CD8-positive, alpha-beta memory T cell (primary cell): ENCODE data around the gene NUP37. TPM values are rescaled to one million over a fixed set of nuclear protein-coding genes. Genes with fewer than 3 reads are reported as not detected.

ENCODE experiments used
- CTCF ChIA-PET: fragments of 350-600 bp; sonication (Branson Sonifier 250); formaldehyde crosslinking; loops from one replicate; lab custom pipeline; 2021; ENCODE audit warnings: antibody characterized with exemption; lab: Charles Lee
- POLR2A ChIA-PET: fragments of 350-600 bp; sonication (Branson Sonifier 250); formaldehyde crosslinking; loops from one replicate; lab custom pipeline; 2021; ENCODE audit warnings: antibody characterized with exemption; lab: Charles Lee
- DNase-seq, 5 donors: peaks; one replicate each; pipeline versions ENCODE4 v3.0.0 to v3.0.0-alpha.2; 2020 to 2022; ENCODE audit warnings: mixed read lengths in 1 of 5
- H3K27ac ChIP-seq: one replicate; pipeline ENCODE4 v1.7.0; 2013; ENCODE audit warnings: low read depth, mild to moderate bottlenecking, low read length, moderate library complexity
- H3K27me3 ChIP-seq: 2 replicates; pipeline ENCODE4 v1.7.0; 2013; ENCODE audit warnings: low read length, mild to moderate bottlenecking; ENCODE audit not compliant: insufficient read depth, poor library complexity, severe bottlenecking
- H3K36me3 ChIP-seq: 2 replicates; pipeline ENCODE4 v1.7.0; 2013; ENCODE audit warnings: mild to moderate bottlenecking, low read length, moderate library complexity; ENCODE audit not compliant: insufficient read depth
- H3K4me1 ChIP-seq: 2 replicates; pipeline ENCODE4 v1.7.0; 2013; ENCODE audit warnings: mild to moderate bottlenecking, low read length, moderate library complexity; ENCODE audit not compliant: insufficient read depth
- H3K4me3 ChIP-seq: 2 replicates; pipeline ENCODE4 v1.7.0; 2013; ENCODE audit warnings: mild to moderate bottlenecking, low read length
- H3K9me3 ChIP-seq: 2 replicates; pipeline ENCODE4 v1.7.0; 2013; ENCODE audit warnings: mild to moderate bottlenecking, low read length
- H3K27ac Mint-ChIP-seq, 8 donors: one replicate each; pipeline ENCODE4 v1.8.0; 2020 to 2021; ENCODE audit warnings: mixed read lengths in 8 of 8, mild to moderate bottlenecking in 6 of 8, inconsistent platforms in 3 of 8, moderate library complexity in 3 of 8
- H3K27me3 Mint-ChIP-seq, 2 donors: one replicate each; pipeline ENCODE4 v1.8.0; 2020 to 2021; ENCODE audit warnings: mixed read lengths in 2 of 2, mild to moderate bottlenecking in 1 of 2, moderate library complexity in 1 of 2
- H3K36me3 Mint-ChIP-seq, 3 donors: one replicate each; pipeline ENCODE4 v1.8.0; 2020 to 2021; ENCODE audit warnings: mixed read lengths in 3 of 3, inconsistent platforms in 1 of 3, mild to moderate bottlenecking in 1 of 3
- H3K4me1 Mint-ChIP-seq, 3 donors: one replicate each; pipeline ENCODE4 v1.8.0; 2020 to 2021; ENCODE audit warnings: mixed read lengths in 3 of 3, inconsistent platforms in 1 of 3, mild to moderate bottlenecking in 1 of 3
- H3K4me3 Mint-ChIP-seq, 7 donors: one replicate each; pipeline ENCODE4 v1.8.0; 2020 to 2021; ENCODE audit warnings: mixed read lengths in 7 of 7, mild to moderate bottlenecking in 6 of 7, moderate library complexity in 4 of 7, inconsistent platforms in 2 of 7
- H3K9me3 Mint-ChIP-seq, 5 donors: one replicate each; pipeline ENCODE4 v1.8.0; 2020 to 2022; ENCODE audit warnings: mixed read lengths in 5 of 5, mild to moderate bottlenecking in 3 of 5, moderate library complexity in 2 of 5, inconsistent platforms in 1 of 5
- polyA plus RNA-seq: library from polyadenylated mRNA; unstranded; fragments of 300-500 nt; fragmentation: Illumina TruSeq; gene quantifications from one replicate; pipeline ENCODE4 v1.2.3, GENCODE V29; 2021
- total RNA-seq, 2 experiments: library from RNA; stranded (reverse); gene quantifications; one replicate each; pipeline ENCODE4 v1.2.3, GENCODE V29; 2021

NUP37 gene
- total and polyA plus RNA-seq, 3 experiments from 2014 or later, result 23.3 to 90.1 (median 89.7) TPM

GRCh38 chr12:102050660-102051430, 69.1 kb downstream of the NUP37 start:
- Mint-ChIP-seq H3K9me3 (no peaks in the 10 kb centered on the region), H3K27me3 (no peaks in the 10 kb centered on the region), H3K27ac (peak overlapping the region in 1 of 8 donors; percentile 23), H3K4me3 (no peak overlapping the region), H3K36me3 (peaks cover 13 to 78% (median 17%) of the 10 kb centered on the region in 3 donors), H3K4me1 (peaks cover 19 to 43% (median 29%) of the 10 kb centered on the region in 3 donors)
- Histone ChIP-seq H3K36me3 (peaks cover 24% of the 10 kb centered on the region), H3K27me3 (no peaks in the 10 kb centered on the region), H3K27ac (no peak overlapping the region), H3K9me3 (no peaks in the 10 kb centered on the region), H3K4me3 (no peak overlapping the region), H3K4me1 (no peaks in the 10 kb centered on the region)
- CTCF ChIA-PET, result no interaction called here
- POLR2A ChIA-PET, result interaction anchor here (0.6 kb wide), 1 partner anchor 343 kb away, joined by 3 read pairs; no protein-coding TSS in a partner anchor
- no peak for DNase-seq

- peaks cover 4 to 15% (median 15%) of the 10 kb centered on the region in 3 donors for H3K4me1 Mint-ChIP-seq
- ChIA-PET POLR2A (no interaction called here), CTCF (no interaction called here)
- no peak overlapping the region for H3K4me3 Mint-ChIP-seq
- no peaks in the 10 kb centered on the region for H3K27me3 Mint-ChIP-seq
- H3K4me3 ChIP-seq, result no peak overlapping the region
- H3K36me3 ChIP-seq, result peaks cover 13% of the 10 kb centered on the region
- no peaks in the 10 kb centered on the region for H3K9me3 Mint-ChIP-seq
- peaks cover 0 to 54% (median 9%) of the 10 kb centered on the region in 3 donors for H3K36me3 Mint-ChIP-seq
- no peaks in the 10 kb centered on the region for H3K27me3 ChIP-seq
- peak in 1 of 5 donors; percentile 46 for DNase-seq
- H3K9me3 ChIP-seq, result no peaks in the 10 kb centered on the region
- no peak overlapping the region for H3K27ac ChIP-seq
- H3K4me1 ChIP-seq, result peaks cover 10% of the 10 kb centered on the region
- peak overlapping the region in 4 of 8 donors; percentile 0 to 88 (median 36) for H3K27ac Mint-ChIP-seq
These were observed 76.0 kb downstream of the NUP37 start for GRCh38 chr12:102043928-102044327.

GRCh38 chr12:102033991-102034745, 85.7 kb downstream of the NUP37 start:
- Histone ChIP-seq H3K27me3 (no peaks in the 10 kb centered on the region), H3K36me3 (peaks cover 13% of the 10 kb centered on the region), H3K9me3 (no peaks in the 10 kb centered on the region), H3K4me1 (no peaks in the 10 kb centered on the region), H3K27ac (no peak overlapping the region), H3K4me3 (no peak overlapping the region)
- no peak for DNase-seq
- Mint-ChIP-seq H3K4me1 (peaks cover 0 to 4% (median 0%) of the 10 kb centered on the region in 3 donors), H3K4me3 (no peak overlapping the region), H3K27me3 (no peaks in the 10 kb centered on the region), H3K36me3 (peaks cover 15 to 83% (median 44%) of the 10 kb centered on the region in 3 donors), H3K9me3 (no peaks in the 10 kb centered on the region), H3K27ac (no peak overlapping the region)
- ChIA-PET POLR2A (interaction anchor here (0.7 kb wide), 1 partner anchor 27 kb away, joined by 7 read pairs; no protein-coding TSS in a partner anchor), CTCF (no interaction called here)

GRCh38 chr12:102031852-102032251, 88.1 kb downstream of the NUP37 start:
- Histone ChIP-seq H3K27me3 (no peaks in the 10 kb centered on the region), H3K27ac (no peak overlapping the region), H3K4me1 (no peaks in the 10 kb centered on the region), H3K9me3 (no peaks in the 10 kb centered on the region), H3K36me3 (peaks cover 7% of the 10 kb centered on the region), H3K4me3 (no peak overlapping the region)
- POLR2A ChIA-PET, result no interaction called here
- Mint-ChIP-seq H3K36me3 (peaks cover 15 to 77% (median 41%) of the 10 kb centered on the region in 3 donors), H3K4me1 (peaks cover 0 to 4% (median 0%) of the 10 kb centered on the region in 3 donors), H3K27ac (peak overlapping the region in 2 of 8 donors; percentile 3 to 56), H3K27me3 (no peaks in the 10 kb centered on the region), H3K4me3 (no peak overlapping the region), H3K9me3 (no peaks in the 10 kb centered on the region)
- CTCF ChIA-PET, result no interaction called here
- DNase-seq, result no peak

GRCh38 chr12:102029141-102029540, 90.8 kb downstream of the NUP37 start:
- H3K27ac ChIP-seq, result no peak overlapping the region
- H3K27me3 Mint-ChIP-seq, result no peaks in the 10 kb centered on the region
- peaks cover 3% of the 10 kb centered on the region for H3K36me3 ChIP-seq
- no peaks in the 10 kb centered on the region for H3K9me3 Mint-ChIP-seq
- ChIA-PET CTCF (no interaction called here), POLR2A (no interaction called here)
- DNase-seq, result no peak
- no peaks in the 10 kb centered on the region for H3K4me1 ChIP-seq
- H3K27ac Mint-ChIP-seq, result no peak overlapping the region
- no peak overlapping the region for H3K4me3 Mint-ChIP-seq
- H3K4me3 ChIP-seq, result no peak overlapping the region
- no peaks in the 10 kb centered on the region for H3K27me3 ChIP-seq
- no peaks in the 10 kb centered on the region for H3K9me3 ChIP-seq
- peaks cover 0 to 10% (median 1%) of the 10 kb centered on the region in 3 donors for H3K4me1 Mint-ChIP-seq
- peaks cover 13 to 73% (median 30%) of the 10 kb centered on the region in 3 donors for H3K36me3 Mint-ChIP-seq

GRCh38 chr12:102026728-102027127, 93.2 kb downstream of the NUP37 start:
- peaks cover 0 to 6% (median 1%) of the 10 kb centered on the region in 3 donors for H3K4me1 Mint-ChIP-seq
- peak overlapping the region in 2 of 8 donors; percentile 69 to 90 for H3K27ac Mint-ChIP-seq
- H3K4me3 Mint-ChIP-seq, result no peak overlapping the region
- Histone ChIP-seq H3K27ac (no peak overlapping the region), H3K36me3 (peaks cover 11% of the 10 kb centered on the region), H3K9me3 (no peaks in the 10 kb centered on the region), H3K4me3 (no peak overlapping the region), H3K4me1 (no peaks in the 10 kb centered on the region), H3K27me3 (no peaks in the 10 kb centered on the region)
- POLR2A ChIA-PET, result no interaction called here
- H3K36me3 Mint-ChIP-seq, result peaks cover 10 to 69% (median 25%) of the 10 kb centered on the region in 3 donors
- H3K9me3 Mint-ChIP-seq, result no peaks in the 10 kb centered on the region
- CTCF ChIA-PET, result no interaction called here
- no peak for DNase-seq
- no peaks in the 10 kb centered on the region for H3K27me3 Mint-ChIP-seq

GRCh38 chr12:102024765-102025164, 95.1 kb downstream of the NUP37 start:
- H3K27me3 Mint-ChIP-seq, result no peaks in the 10 kb centered on the region
- Histone ChIP-seq H3K4me1 (no peaks in the 10 kb centered on the region), H3K27ac (no peak overlapping the region), H3K9me3 (no peaks in the 10 kb centered on the region), H3K4me3 (no peak overlapping the region), H3K27me3 (no peaks in the 10 kb centered on the region), H3K36me3 (peaks cover 15% of the 10 kb centered on the region)
- CTCF ChIA-PET, result no interaction called here
- no peak for DNase-seq
- no peak overlapping the region for H3K4me3 Mint-ChIP-seq
- H3K9me3 Mint-ChIP-seq, result no peaks in the 10 kb centered on the region
- H3K36me3 Mint-ChIP-seq, result peaks cover 11 to 73% (median 24%) of the 10 kb centered on the region in 3 donors
- no peak overlapping the region for H3K27ac Mint-ChIP-seq
- POLR2A ChIA-PET, result no interaction called here
- H3K4me1 Mint-ChIP-seq, result peaks cover 0 to 6% (median 1%) of the 10 kb centered on the region in 3 donors
